ENCODE results near the gene FCN1. TPM values are rescaled to one million over a fixed set of nuclear protein-coding genes. Genes with fewer than 3 reads are reported as not detected.

Gene FCN1
- total RNA-seq, 1 donor from 2014 or later: 4.0 TPM

- DNase-seq (peak; percentile 20), ATAC-seq (ENCODE audit: poor library complexity) (no peak)
- intact Hi-C loops (cut with DNase I): no loop called here
Measured at GRCh38 chr9:134939836-134940235, 22.1 kb upstream of the FCN1 start.

- DNase-seq (no peak), ATAC-seq (ENCODE audit: poor library complexity) (no peak)
- intact Hi-C loops (cut with DNase I): no loop called here
Measured at GRCh38 chr9:134939080-134939733, 21.5 kb upstream of the FCN1 start.

GRCh38 chr9:134938346-134939079 is 20.8 kb upstream of the FCN1 start:
- ATAC-seq (ENCODE audit: poor library complexity) (no peak), DNase-seq (no peak)
- intact Hi-C loops (cut with DNase I): no loop called here

GRCh38 chr9:134937566-134938345 is 20.0 kb upstream of the FCN1 start:
- DNase-seq: no peak
- intact Hi-C loops (cut with DNase I): no loop called here
- no peak for ATAC-seq (ENCODE audit: poor library complexity)

GRCh38 chr9:134937164-134937555 is 19.4 kb upstream of the FCN1 start:
- intact Hi-C loops (cut with DNase I): no loop called here
- no peak for ATAC-seq (ENCODE audit: poor library complexity)
- no peak for DNase-seq

GRCh38 chr9:134936346-134937163 is 18.8 kb upstream of the FCN1 start:
- DNase-seq (peak; percentile 38), ATAC-seq (ENCODE audit: poor library complexity) (peak; percentile 29)
- intact Hi-C loops (cut with DNase I): no loop called here

GRCh38 chr9:134935701-134936345 is 18.1 kb upstream of the FCN1 start:
- no peak for ATAC-seq (ENCODE audit: poor library complexity)
- DNase-seq: no peak
- intact Hi-C loops (cut with DNase I): no loop called here

- no peak for ATAC-seq (ENCODE audit: poor library complexity)
- intact Hi-C loops (cut with DNase I): no loop called here
- no peak for DNase-seq
Measured at GRCh38 chr9:134935056-134935640, 17.4 kb upstream of the FCN1 start.

- DNase-seq (peak; percentile 57), ATAC-seq (ENCODE audit: poor library complexity) (peak; percentile 34)
- intact Hi-C loops (cut with DNase I): no loop called here
Measured at GRCh38 chr9:134933076-134933659, 15.5 kb upstream of the FCN1 start.

- no peak for DNase-seq
- ATAC-seq (ENCODE audit: poor library complexity): no peak
- intact Hi-C loops (cut with DNase I): no loop called here
Measured at GRCh38 chr9:134932606-134933005, 14.9 kb upstream of the FCN1 start.

- intact Hi-C loops (cut with DNase I): no loop called here
- ATAC-seq (ENCODE audit: poor library complexity) (no peak), DNase-seq (no peak)
Measured at GRCh38 chr9:134932171-134932570, 14.5 kb upstream of the FCN1 start.

- intact Hi-C loops (cut with DNase I): no loop called here
- no peak for DNase-seq
- ATAC-seq (ENCODE audit: poor library complexity): no peak
Measured at GRCh38 chr9:134930398-134930797, 12.7 kb upstream of the FCN1 start.

GRCh38 chr9:134929193-134930158 is 11.8 kb upstream of the FCN1 start:
- peak; percentile 85 for ATAC-seq (ENCODE audit: poor library complexity)
- intact Hi-C loops (cut with DNase I): no loop called here
- DNase-seq: peak; percentile 77

- ATAC-seq (ENCODE audit: poor library complexity) (peak; percentile 35), DNase-seq (no peak)
Measured at GRCh38 chr9:134928436-134929192, 10.9 kb upstream of the FCN1 start.

GRCh38 chr9:134925011-134925511 is 7.3 kb upstream of the FCN1 start:
- no peak for ATAC-seq (ENCODE audit: poor library complexity)
- intact Hi-C loops (cut with DNase I): no loop called here
- no peak for DNase-seq

More at GRCh38 chr9:134928436-134929192, 10.9 kb upstream of the FCN1 start:
- intact Hi-C loops (cut with DNase I): no loop called here

GRCh38 chr9:134923466-134923865 is 5.8 kb upstream of the FCN1 start:
- ATAC-seq (ENCODE audit: poor library complexity): no peak
- no peak for DNase-seq
- intact Hi-C loops (cut with DNase I): no loop called here

Measured in Right ventricle myocardium superior (tissue), 1 donor.